ENCODE results near the gene SPRY2. TPM values are rescaled to one million over a fixed set of nuclear protein-coding genes. Genes with fewer than 3 reads are reported as not detected.

Gene SPRY2
- total and polyA plus RNA-seq, 2 donors (not counting 3 experiments of a cell fraction or from before 2014, with no cell fraction given): 26.2 to 52.3 TPM

DNA sequence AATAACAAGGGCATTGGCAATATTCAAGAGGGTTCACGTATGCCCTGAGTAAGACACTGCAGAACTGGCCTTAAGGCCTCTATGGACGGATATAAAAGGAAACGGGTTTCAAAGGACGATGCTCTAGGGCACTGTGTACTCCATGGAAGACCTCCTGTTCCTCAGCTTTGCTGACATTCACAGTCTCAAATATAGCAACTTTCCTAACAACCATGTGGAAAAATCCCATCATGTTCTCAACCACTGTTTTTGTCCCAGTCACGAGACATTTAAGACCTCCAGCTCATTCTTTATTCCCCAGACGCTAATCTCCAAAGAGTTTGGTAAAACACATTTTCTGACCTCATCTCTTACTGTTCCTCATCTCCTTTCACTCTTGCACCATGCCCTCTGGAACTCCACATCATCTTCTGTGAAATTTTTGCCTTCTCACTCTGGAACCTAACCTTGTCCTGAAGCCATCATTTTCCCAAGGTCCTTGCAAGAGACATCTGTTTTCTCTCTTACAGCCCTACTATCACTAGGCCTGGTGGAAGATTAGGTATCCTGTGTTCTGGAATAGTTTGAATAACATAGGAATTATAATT, 37.6 kb downstream of the SPRY2 start:
- ChIA-PET CTCF (no interaction called here), POLR2A (no interaction called here)
- DNase-seq (ENCODE audit: low read depth, low spot score): no peak
- FAIRE-seq: no peak
- no TSS peak for BruUV-seq (replicated peaks)
- no peak for TF ChIP-seq MYC (IDR thresholded peaks at IDR 0.05; ENCODE audit: low read depth, low read length)
- TF ChIP-seq POLR2AphosphoS5 (IDR thresholded peaks at IDR 0.05; ENCODE audit: insufficient read depth, low read depth, low read length): no peak
- no peak for TF ChIP-seq GATA2 (IDR thresholded peaks at IDR 0.05; ENCODE audit: insufficient read depth, insufficient read length, low read depth, low read length)
- H3K9me3 ChIP-seq (replicated peaks; ENCODE audit: control insufficient read depth, insufficient read depth, low read length): no peaks in the 10 kb centered on the region
- no peak overlapping the region for H3K9ac ChIP-seq (replicated peaks; ENCODE audit: extremely low read depth, insufficient read depth, low read length)
- no peaks in the 10 kb centered on the region for H3K36me3 ChIP-seq (ENCODE audit: control insufficient read depth in 2 of 2, extremely low read depth in 1 of 2, insufficient read depth in 2 of 2, low read length in 2 of 2)
- no peak overlapping the region for H3K4me2 ChIP-seq (ENCODE audit: insufficient read depth, low read length)
- no peak overlapping the region for H3K27ac ChIP-seq (ENCODE audit: insufficient read depth, low read depth, low read length)
- H2AFZ ChIP-seq (ENCODE audit: low read depth, low read length): no peak overlapping the region
- no peaks in the 10 kb centered on the region for H3K27me3 ChIP-seq (ENCODE audit: control insufficient read depth in 2 of 2, insufficient read depth in 2 of 2, low read length in 2 of 2)
- peaks cover 10% of the 10 kb centered on the region for H3K4me1 ChIP-seq (ENCODE audit: control insufficient read depth, extremely low read depth, insufficient read depth, low read length)
- no peak overlapping the region for H3K4me3 ChIP-seq (replicated peaks in 1 of 3; ENCODE audit: insufficient read depth in 1 of 3, low read depth in 1 of 3, low read length in 3 of 3)
- H4K20me1 ChIP-seq (replicated peaks; ENCODE audit: control insufficient read depth, extremely low read depth, insufficient read depth, low read length): no peaks in the 10 kb centered on the region
- no peaks in the 10 kb centered on the region for H3K9me1 ChIP-seq (replicated peaks; ENCODE audit: control insufficient read depth, extremely low read depth, insufficient read depth, low read length)
- no peaks in the 10 kb centered on the region for H3K79me2 ChIP-seq (ENCODE audit: control insufficient read depth, insufficient read depth, low read length)
- dilution Hi-C loops (cut with MboI; ENCODE audit: extremely low pct_ligation_motif_present, low sequenced_read_pairs): no loop called here
- intact Hi-C loops (cut with micrococcal nuclease): no loop called here

DNA sequence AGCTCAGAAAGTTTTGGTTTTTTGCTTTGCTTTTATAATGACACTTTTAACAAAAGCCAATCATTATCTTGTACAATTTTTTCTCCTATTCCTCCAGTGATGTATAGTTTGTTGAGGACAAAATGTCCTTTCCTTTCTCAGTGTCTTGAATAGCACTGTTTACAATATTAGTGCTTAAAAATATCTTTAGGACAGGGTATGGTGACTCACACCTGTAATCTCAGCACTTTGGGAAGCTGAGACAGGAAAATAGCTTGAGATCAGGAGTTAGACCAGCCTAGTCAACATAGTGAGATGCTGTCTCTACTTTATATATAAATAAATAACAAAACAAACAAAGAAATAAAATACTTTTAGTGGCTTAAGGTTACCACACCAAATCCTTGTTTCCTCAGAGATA, 41.9 kb downstream of the SPRY2 start:
- Histone ChIP-seq H3K4me3 (replicated peaks in 1 of 3; ENCODE audit: insufficient read depth in 1 of 3, low read depth in 1 of 3, low read length in 3 of 3) (no peak overlapping the region), H3K9me3 (replicated peaks; ENCODE audit: control insufficient read depth, insufficient read depth, low read length) (no peaks in the 10 kb centered on the region), H3K9ac (replicated peaks; ENCODE audit: extremely low read depth, insufficient read depth, low read length) (no peak overlapping the region), H3K4me2 (ENCODE audit: insufficient read depth, low read length) (no peak overlapping the region), H4K20me1 (replicated peaks; ENCODE audit: control insufficient read depth, extremely low read depth, insufficient read depth, low read length) (no peaks in the 10 kb centered on the region), H3K27ac (ENCODE audit: insufficient read depth, low read depth, low read length) (no peak overlapping the region), H3K4me1 (ENCODE audit: control insufficient read depth, extremely low read depth, insufficient read depth, low read length) (peaks cover 3% of the 10 kb centered on the region), H3K79me2 (ENCODE audit: control insufficient read depth, insufficient read depth, low read length) (no peaks in the 10 kb centered on the region), H3K36me3 (ENCODE audit: control insufficient read depth in 2 of 2, extremely low read depth in 1 of 2, insufficient read depth in 2 of 2, low read length in 2 of 2) (no peaks in the 10 kb centered on the region), H3K27me3 (ENCODE audit: control insufficient read depth in 2 of 2, insufficient read depth in 2 of 2, low read length in 2 of 2) (no peaks in the 10 kb centered on the region), H2AFZ (ENCODE audit: low read depth, low read length) (no peak overlapping the region), H3K9me1 (replicated peaks; ENCODE audit: control insufficient read depth, extremely low read depth, insufficient read depth, low read length) (no peaks in the 10 kb centered on the region)
- intact Hi-C loops (cut with micrococcal nuclease): no loop called here
- dilution Hi-C loops (cut with MboI; ENCODE audit: extremely low pct_ligation_motif_present, low sequenced_read_pairs): no loop called here
- BruUV-seq (replicated peaks): no TSS peak
- FAIRE-seq (no peak), DNase-seq (ENCODE audit: low read depth, low spot score) (no peak)
- TF ChIP-seq GATA2 (IDR thresholded peaks at IDR 0.05; ENCODE audit: insufficient read depth, insufficient read length, low read depth, low read length) (no peak), FOS (IDR thresholded peaks at IDR 0.05; ENCODE audit: borderline replicate concordance, insufficient read depth, low read length) (peak; percentile 43), EZH2 (IDR thresholded peaks at IDR 0.05; ENCODE audit: borderline replicate concordance, low read depth, low read length, severe bottlenecking) (no peak), POLR2A (IDR thresholded peaks at IDR 0.05; ENCODE audit: low read depth, low read length) (no peak)
- TF ChIP-seq, protein P1, sequence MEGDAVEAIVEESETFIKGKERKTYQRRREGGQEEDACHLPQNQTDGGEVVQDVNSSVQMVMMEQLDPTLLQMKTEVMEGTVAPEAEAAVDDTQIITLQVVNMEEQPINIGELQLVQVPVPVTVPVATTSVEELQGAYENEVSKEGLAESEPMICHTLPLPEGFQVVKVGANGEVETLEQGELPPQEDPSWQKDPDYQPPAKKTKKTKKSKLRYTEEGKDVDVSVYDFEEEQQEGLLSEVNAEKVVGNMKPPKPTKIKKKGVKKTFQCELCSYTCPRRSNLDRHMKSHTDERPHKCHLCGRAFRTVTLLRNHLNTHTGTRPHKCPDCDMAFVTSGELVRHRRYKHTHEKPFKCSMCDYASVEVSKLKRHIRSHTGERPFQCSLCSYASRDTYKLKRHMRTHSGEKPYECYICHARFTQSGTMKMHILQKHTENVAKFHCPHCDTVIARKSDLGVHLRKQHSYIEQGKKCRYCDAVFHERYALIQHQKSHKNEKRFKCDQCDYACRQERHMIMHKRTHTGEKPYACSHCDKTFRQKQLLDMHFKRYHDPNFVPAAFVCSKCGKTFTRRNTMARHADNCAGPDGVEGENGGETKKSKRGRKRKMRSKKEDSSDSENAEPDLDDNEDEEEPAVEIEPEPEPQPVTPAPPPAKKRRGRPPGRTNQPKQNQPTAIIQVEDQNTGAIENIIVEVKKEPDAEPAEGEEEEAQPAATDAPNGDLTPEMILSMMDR (IDR thresholded peaks at IDR 0.05; ENCODE audit: extremely low read depth in 1 of 2, insufficient read depth in 1 of 2, low read depth in 1 of 2, low read length in 2 of 2): no peak
- TF ChIP-seq, protein P2, sequence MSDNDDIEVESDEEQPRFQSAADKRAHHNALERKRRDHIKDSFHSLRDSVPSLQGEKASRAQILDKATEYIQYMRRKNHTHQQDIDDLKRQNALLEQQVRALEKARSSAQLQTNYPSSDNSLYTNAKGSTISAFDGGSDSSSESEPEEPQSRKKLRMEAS (IDR thresholded peaks at IDR 0.05; ENCODE audit: insufficient read depth, insufficient read length): no peak
- POLR2A ChIA-PET: no interaction called here
- CTCF ChIA-PET: no interaction called here
